ENCODE results near the gene ABLIM3.
A peak's percentile ranks its signal among the peaks of the same experiment; 100 is the strongest.

ABLIM3 gene

DNA sequence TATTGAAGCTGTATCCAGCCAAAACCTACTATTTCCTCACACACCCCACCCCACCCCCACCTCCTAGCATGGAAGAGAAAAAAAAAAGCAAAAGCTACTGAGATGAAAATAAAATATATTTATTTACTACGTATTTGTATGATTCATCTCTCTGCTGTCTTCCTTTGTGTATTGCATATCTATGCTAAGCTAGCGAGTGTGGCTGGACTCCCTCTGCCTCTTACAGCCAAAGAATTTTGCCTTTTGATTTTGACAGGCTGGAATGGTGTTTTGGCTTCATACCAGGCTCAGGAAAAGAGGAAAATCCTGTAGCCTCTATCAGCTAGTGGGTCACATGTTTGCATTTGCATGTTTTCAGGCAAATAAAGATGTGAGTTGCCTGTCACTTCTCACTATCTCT lies 2.2 kb downstream of the ABLIM3 start:
- in situ Hi-C loops (cut with HindIII; ENCODE audit: low pct_ligation_motif_present, low sequenced_read_pairs) = no loop called here
- TF ChIP-seq, protein P1, sequence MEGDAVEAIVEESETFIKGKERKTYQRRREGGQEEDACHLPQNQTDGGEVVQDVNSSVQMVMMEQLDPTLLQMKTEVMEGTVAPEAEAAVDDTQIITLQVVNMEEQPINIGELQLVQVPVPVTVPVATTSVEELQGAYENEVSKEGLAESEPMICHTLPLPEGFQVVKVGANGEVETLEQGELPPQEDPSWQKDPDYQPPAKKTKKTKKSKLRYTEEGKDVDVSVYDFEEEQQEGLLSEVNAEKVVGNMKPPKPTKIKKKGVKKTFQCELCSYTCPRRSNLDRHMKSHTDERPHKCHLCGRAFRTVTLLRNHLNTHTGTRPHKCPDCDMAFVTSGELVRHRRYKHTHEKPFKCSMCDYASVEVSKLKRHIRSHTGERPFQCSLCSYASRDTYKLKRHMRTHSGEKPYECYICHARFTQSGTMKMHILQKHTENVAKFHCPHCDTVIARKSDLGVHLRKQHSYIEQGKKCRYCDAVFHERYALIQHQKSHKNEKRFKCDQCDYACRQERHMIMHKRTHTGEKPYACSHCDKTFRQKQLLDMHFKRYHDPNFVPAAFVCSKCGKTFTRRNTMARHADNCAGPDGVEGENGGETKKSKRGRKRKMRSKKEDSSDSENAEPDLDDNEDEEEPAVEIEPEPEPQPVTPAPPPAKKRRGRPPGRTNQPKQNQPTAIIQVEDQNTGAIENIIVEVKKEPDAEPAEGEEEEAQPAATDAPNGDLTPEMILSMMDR (IDR thresholded peaks at IDR 0.05; ENCODE audit: low read depth, low read length, missing control alignments) = no peak
- Histone ChIP-seq H3K27ac (peak overlapping the region; percentile 47), H3K4me3 (ENCODE audit: low read depth, low read length) (peak overlapping the region; percentile 39), H3K27me3 (replicated peaks) (no peaks in the 10 kb centered on the region), H3K36me3 (replicated peaks) (no peaks in the 10 kb centered on the region)
- peak; percentile 64 for DNase-seq

GRCh38 chr5:149144637-149145036 lies 3.3 kb downstream of the ABLIM3 start:
- in situ Hi-C loops (cut with HindIII; ENCODE audit: low pct_ligation_motif_present, low sequenced_read_pairs) = no loop called here
- DNase-seq = no peak
- peak overlapping the region; percentile 39 for H3K4me3 ChIP-seq (ENCODE audit: low read depth, low read length)
- no peaks in the 10 kb centered on the region for H3K36me3 ChIP-seq (replicated peaks)
- TF ChIP-seq, protein P1 (IDR thresholded peaks at IDR 0.05; ENCODE audit: low read depth, low read length, missing control alignments) = no peak
- no peak overlapping the region for H3K27ac ChIP-seq
- H3K27me3 ChIP-seq (replicated peaks) = no peaks in the 10 kb centered on the region

DNA sequence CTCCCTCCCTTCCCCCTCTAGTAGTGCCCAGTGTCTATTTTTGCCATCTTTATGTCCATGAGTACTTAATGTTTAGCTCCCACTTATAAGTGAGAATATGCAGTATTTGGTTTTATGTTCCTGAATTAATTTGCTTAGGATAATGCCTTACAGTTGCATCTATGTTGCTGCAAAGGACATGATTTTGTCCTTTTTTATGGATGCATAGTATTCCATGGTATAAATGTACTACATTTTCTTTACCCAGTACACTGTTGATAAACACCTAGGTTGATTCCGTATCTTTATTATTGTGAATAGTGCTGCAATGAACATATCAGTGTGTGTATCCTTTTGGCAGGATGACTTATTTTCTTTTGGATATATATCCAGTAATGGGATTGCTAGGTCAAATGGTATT lies 3.8 kb downstream of the ABLIM3 start:
- Histone ChIP-seq H3K4me3 (ENCODE audit: low read depth, low read length) (no peak overlapping the region), H3K36me3 (replicated peaks) (no peaks in the 10 kb centered on the region), H3K27me3 (replicated peaks) (no peaks in the 10 kb centered on the region), H3K27ac (no peak overlapping the region)
- TF ChIP-seq, protein P1 (IDR thresholded peaks at IDR 0.05; ENCODE audit: low read depth, low read length, missing control alignments) = no peak
- in situ Hi-C loops (cut with HindIII; ENCODE audit: low pct_ligation_motif_present, low sequenced_read_pairs) = no loop called here
- DNase-seq = no peak

DNA sequence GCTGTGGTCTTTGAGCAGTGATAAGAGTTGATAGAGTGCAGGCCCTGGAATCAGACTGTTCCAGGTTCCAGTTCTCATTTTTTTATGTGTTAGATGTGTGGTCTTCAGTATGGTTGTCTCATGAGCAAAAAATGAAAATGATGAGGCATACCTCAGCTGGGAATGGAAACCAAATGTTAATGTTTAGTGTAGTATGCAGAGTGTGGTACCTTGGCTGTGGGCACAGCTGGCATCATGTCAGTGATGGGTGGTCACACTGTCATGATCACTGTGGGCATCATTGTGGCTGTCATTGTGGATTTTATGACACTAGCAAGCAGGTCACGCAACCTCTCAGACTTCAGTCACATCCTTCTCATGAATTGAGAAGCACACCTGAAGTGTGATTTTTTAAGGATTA lies 6.4 kb downstream of the ABLIM3 start:
- in situ Hi-C loops (cut with HindIII; ENCODE audit: low pct_ligation_motif_present, low sequenced_read_pairs) = no loop called here
- H3K4me3 ChIP-seq (ENCODE audit: low read depth, low read length) = no peak overlapping the region
- no peak overlapping the region for H3K27ac ChIP-seq
- DNase-seq = no peak
- no peaks in the 10 kb centered on the region for H3K27me3 ChIP-seq (replicated peaks)
- H3K36me3 ChIP-seq (replicated peaks) = no peaks in the 10 kb centered on the region
- TF ChIP-seq, protein P1 (IDR thresholded peaks at IDR 0.05; ENCODE audit: low read depth, low read length, missing control alignments) = no peak

- H3K4me3 ChIP-seq (ENCODE audit: low read depth, low read length) = no peak overlapping the region
- no peak for DNase-seq
- no peaks in the 10 kb centered on the region for H3K36me3 ChIP-seq (replicated peaks)
- H3K27ac ChIP-seq = no peak overlapping the region
- no peaks in the 10 kb centered on the region for H3K27me3 ChIP-seq (replicated peaks)
- in situ Hi-C loops (cut with HindIII; ENCODE audit: low pct_ligation_motif_present, low sequenced_read_pairs) = no loop called here
- TF ChIP-seq, protein P1 (IDR thresholded peaks at IDR 0.05; ENCODE audit: low read depth, low read length, missing control alignments) = no peak
Measured at GRCh38 chr5:149149942-149150341, 8.6 kb downstream of the ABLIM3 start.

DNA sequence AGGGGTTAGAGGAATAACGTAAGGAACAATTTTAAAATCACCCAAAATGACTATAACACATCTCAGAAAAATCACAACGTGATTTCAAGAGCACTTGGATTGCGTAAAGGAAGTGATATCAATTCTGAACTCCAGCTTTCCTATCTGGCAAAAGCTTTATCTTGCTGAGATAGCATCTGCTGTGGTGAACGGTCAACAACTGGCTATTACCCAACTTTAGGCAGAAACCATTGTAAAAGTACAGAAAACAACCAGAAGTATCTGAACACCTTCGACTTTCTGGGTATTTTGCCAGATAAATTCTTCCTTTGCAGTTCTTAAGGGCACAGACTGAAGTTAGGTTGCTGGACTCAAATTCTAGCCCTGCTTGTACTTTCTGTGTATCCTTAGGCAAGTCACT lies 9.2 kb downstream of the ABLIM3 start:
- in situ Hi-C loops (cut with HindIII; ENCODE audit: low pct_ligation_motif_present, low sequenced_read_pairs) = no loop called here
- H3K27ac ChIP-seq = no peak overlapping the region

More for the DNA sequence above, 9.2 kb downstream of the ABLIM3 start:
- H3K36me3 ChIP-seq (replicated peaks) = no peaks in the 10 kb centered on the region
- no peak for DNase-seq
- TF ChIP-seq, protein P1 (IDR thresholded peaks at IDR 0.05; ENCODE audit: low read depth, low read length, missing control alignments) = no peak
- no peak overlapping the region for H3K4me3 ChIP-seq (ENCODE audit: low read depth, low read length)
- no peaks in the 10 kb centered on the region for H3K27me3 ChIP-seq (replicated peaks)
